Fibroblast of peridontal ligament (primary cell): ENCODE results near the gene PRDM15.

Source experiments
- DNase-seq: peaks from one replicate; pipeline ENCODE4 v3.0.0-alpha.2; 2010; ENCODE audit errors: extremely low read depth

PRDM15 gene

GRCh38 chr21:41864311-41865001, 14.7 kb downstream of the PRDM15 start:
- no peak for DNase-seq

GRCh38 chr21:41863439-41863740, 15.8 kb downstream of the PRDM15 start:
- no peak for DNase-seq

DNA sequence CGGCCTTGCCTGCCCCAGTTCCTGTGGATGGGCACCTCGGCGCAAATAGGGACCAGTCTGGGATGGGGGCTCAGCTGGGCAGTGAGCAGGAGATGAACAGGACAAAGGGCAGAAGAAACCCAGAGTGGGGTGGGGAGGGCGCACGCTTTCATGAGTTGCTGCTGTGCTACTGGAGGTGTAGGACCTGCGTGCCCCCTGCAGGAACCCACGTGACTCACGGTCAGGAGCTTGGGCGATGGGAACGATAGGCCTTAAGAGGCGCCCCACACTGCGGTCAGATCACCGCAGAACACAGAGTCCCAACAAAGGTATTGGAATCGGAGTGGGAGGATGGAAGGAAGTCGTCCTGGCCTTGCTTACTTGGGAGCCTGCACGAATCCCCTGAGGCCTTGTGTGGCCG, 17.2 kb downstream of the PRDM15 start:
- no peak for DNase-seq

GRCh38 chr21:41861255-41861654, 17.9 kb downstream of the PRDM15 start:
- no peak for DNase-seq

DNA sequence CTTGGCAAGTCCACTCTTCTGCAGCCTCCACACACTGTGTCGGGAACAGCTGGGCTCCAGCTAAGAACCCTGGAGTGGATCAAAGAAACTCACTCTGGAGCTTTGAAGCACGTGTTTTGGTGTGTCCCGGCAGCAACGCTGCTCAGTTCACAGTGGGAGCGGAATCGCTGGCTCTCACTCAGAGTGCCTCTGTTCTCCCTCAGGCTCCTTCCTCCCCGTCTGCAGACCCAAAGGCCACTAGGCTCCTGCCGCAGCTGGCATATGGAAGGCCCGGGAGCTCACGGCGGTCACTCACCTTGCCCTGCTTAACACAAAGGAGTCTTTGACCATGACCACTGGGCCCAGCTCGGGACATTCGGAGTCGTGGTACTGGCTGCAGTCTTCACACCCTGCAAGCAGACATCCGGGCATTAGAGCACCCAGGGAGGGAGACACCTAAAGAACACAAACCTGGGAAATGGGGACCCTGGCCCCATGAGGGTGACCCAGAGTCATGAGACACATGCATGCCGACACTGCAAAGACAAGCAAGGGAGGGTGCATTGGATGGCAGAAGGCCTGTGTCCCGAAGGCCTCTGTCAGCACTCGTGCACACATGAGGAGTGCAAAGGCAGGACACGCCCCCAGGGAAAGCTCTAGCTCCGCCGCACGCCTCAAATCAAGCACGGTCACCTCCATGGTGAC, 19.7 kb downstream of the PRDM15 start:
- no peak for DNase-seq

GRCh38 chr21:41858466-41859296, 20.5 kb downstream of the PRDM15 start:
- no peak for DNase-seq

DNA sequence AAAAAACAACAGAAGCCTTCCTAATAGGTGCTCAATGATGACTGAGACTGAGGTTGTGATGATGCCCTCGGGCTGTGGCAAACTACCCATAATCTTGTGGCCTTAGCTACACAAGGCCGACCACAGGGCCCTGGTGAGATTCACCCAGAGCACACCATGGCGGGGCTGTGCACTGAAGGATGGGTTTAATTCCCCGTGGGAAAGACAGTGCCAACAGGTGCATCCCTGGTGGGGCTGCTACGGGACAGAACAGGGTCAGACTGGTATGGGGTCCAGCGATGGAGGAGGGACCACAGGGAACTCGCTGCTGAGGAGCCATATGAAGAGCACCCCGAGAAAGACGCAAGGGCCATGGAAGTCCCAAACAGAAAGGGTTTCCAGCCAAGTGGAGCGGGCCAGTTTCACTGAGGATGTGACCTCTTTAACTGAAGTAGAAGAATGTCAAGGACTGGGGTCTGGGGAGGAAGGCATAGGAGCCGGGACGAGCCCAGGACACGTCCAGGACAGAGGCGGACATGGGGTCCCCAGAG, 21.3 kb downstream of the PRDM15 start:
- no peak for DNase-seq

DNA sequence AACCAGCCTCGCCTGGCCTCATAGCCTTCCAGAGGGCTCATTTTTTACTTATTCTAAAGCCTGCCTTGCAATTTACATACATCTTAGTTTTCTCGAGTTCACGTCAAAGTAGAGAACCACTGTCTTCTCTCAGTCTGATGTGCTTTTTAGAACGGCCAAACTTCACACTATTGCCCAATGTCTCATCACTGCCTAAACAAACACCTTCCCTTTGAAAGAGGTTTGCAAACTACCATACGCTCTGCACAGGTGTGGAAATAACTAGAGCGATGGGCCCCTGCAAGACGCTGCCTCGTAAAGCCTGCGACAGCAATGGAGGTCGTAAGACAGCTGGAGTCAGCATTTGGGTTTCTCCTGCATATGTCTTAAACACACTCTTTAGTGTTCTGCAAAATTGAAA, 22.6 kb downstream of the PRDM15 start:
- DNase-seq: no peak

GRCh38 chr21:41854426-41854995, 24.6 kb downstream of the PRDM15 start:
- no peak for DNase-seq

- DNase-seq: no peak
Observed at GRCh38 chr21:41852929-41853320, 26.2 kb downstream of the PRDM15 start.

DNA sequence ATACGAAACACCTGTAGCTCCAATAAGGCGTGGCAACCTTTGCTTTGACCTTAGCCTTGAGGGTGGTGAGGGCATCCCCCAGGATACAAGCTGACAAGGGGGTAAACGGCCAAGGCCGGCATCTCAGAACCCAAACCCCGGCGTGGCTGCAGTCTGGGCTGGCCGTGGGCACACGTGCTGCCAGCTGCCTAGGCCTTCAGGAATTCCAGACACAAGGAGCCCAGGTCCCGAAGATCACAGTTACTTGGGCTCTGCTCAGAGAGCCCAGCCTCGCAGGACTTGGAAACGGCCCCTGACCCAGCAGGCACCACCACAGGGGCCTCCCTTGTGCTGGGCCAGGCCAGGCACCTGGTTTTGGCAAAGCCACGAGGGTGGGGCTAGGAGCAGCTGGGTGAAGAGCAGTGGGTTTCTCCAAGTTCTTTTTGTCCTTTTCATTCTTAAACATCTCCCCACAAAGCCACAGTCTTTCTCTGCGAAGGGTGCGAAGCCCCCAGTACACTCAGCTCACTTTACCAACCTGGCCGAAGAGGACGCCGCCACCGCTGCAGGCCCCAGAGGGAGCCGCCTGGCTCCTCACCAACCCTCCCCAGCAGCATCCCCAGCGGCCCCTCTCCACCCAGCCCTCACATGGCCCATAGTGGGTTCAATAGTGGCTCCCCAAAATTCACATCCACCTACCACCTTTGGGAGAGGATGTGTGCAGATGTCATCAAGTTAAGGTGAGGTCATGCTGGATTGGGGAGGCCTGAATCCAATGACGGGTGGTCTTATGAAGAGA, 26.8 kb downstream of the PRDM15 start:
- DNase-seq: no peak

DNA sequence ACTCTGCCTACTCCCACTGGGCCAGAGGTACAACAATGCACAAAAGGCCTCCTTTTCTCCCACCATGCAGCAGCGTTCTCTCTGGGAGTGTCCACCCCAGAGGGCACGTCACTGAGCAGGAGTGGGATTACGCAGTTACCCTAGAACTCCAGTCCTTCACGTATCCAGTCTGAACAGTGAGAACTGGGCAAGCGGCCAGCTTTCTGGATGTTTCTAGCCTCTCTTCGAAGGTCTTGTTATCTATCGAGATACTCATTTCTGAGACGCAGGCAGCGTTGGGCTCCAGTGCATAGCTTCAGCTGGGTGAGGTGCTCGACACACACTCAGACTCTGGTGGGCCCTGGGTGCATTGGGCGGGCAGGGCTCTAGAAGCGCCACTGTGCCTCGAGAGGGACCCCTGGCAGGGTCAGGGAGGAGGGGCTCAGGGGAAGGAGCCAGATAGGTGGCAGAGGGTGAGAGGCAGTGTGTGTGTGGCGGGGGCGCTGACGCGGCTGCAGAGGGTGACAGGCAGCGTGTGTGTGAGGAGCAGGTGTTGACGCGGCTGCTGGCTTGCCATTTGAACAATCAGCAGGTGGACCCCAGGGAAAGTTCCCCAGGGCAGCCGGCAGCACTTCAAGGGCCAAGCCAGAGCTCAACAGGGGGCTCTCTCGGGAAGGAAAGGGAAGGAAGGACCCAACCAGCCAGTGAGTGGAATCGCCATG, 27.9 kb downstream of the PRDM15 start:
- DNase-seq: no peak

DNA sequence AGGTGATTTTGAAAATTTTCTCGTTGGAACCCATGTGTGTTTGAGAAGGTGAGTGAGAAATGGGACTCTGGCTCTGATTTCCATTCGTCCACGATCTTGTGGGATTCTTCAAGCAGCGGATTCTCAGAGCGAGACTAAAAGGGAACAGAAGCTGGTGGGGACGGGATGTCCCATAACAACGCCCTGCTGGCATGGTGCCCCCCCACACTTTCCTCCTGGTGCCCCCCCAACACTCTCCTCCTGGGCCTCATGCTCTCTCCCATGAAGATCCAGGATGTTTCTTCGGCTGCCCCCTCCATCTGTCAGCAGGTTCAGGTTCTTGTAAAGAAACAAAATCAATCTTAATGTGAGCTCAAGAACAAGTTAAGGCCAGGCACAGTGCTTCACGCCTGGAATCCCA, 29.1 kb downstream of the PRDM15 start:
- DNase-seq: no peak

GRCh38 chr21:41848958-41849580, 30.1 kb downstream of the PRDM15 start:
- no peak for DNase-seq

- no peak for DNase-seq
Observed at GRCh38 chr21:41848533-41848932, 30.6 kb downstream of the PRDM15 start.

GRCh38 chr21:41847066-41847804, 31.9 kb downstream of the PRDM15 start:
- peak; percentile 11 for DNase-seq

- DNase-seq: no peak
Observed at GRCh38 chr21:41846536-41846935, 32.6 kb downstream of the PRDM15 start.

- no peak for DNase-seq
Observed at GRCh38 chr21:41846033-41846317, 33.2 kb downstream of the PRDM15 start.

GRCh38 chr21:41845310-41846032, 33.7 kb downstream of the PRDM15 start:
- DNase-seq: no peak
